GM23338 (cell line): ENCODE results near the gene SMYD1. TPM values are rescaled to one million over a fixed set of nuclear protein-coding genes. Genes with fewer than 3 reads are reported as not detected.

Experiments used
- ATAC-seq: fragments of 200-7000 bp; cut with Tn5 transposase; 3 replicates; pipeline ENCODE4 v1.9.1; 2020
- DNase-seq: peaks from one replicate; pipeline ENCODE4 v3.0.0-alpha.2; 2015; ENCODE audit warnings: low spot score
- H2AFZ ChIP-seq: fragments of 200-600 bp; sonication (generic); 2 replicates; pipeline ENCODE4 v1.8.0; 2016; ENCODE audit warnings: antibody characterized with exemption, mild to moderate bottlenecking, moderate library complexity
- H3F3A ChIP-seq: fragments of 200-600 bp; sonication (generic); replicated peaks from 2 replicates; pipeline ENCODE4 v1.8.0; 2017; ENCODE audit warnings: antibody characterized with exemption, mixed run types, low read depth
- H3K27ac ChIP-seq: fragments of 200-600 bp; sonication (generic); 2 replicates; pipeline ENCODE4 v1.6.1; 2016; ENCODE audit warnings: low read depth
- H3K27me3 ChIP-seq: fragments of 200-600 bp; sonication (generic); 2 replicates; pipeline ENCODE4 v1.8.0; 2016; ENCODE audit warnings: mild to moderate bottlenecking, mixed run types, moderate library complexity; ENCODE audit not compliant: insufficient read depth
- H3K36me3 ChIP-seq: fragments of 200-600 bp; sonication (generic); 2 replicates; pipeline ENCODE4 v1.8.0; 2016; ENCODE audit warnings: mild to moderate bottlenecking; ENCODE audit not compliant: insufficient read depth
- H3K4me1 ChIP-seq: fragments of 200-600 bp; sonication (generic); 2 replicates; pipeline ENCODE4 v1.8.0; 2016; ENCODE audit warnings: mild to moderate bottlenecking, moderate library complexity; ENCODE audit not compliant: insufficient read depth
- H3K4me2 ChIP-seq: fragments of 200-600 bp; sonication (generic); 2 replicates; pipeline ENCODE4 v1.7.1; 2017; ENCODE audit warnings: mixed run types
- H3K4me3 ChIP-seq: fragments of 200-600 bp; sonication (generic); 2 replicates; pipeline ENCODE4 v1.6.1; 2016; ENCODE audit warnings: mixed run types
- H3K79me2 ChIP-seq: fragments of 200-600 bp; sonication (generic); replicated peaks from 2 replicates; pipeline ENCODE4 v1.8.0; 2017; ENCODE audit warnings: mild to moderate bottlenecking; ENCODE audit not compliant: insufficient read depth
- H3K9me2 ChIP-seq: fragments of 200-600 bp; sonication (generic); 2 replicates; pipeline ENCODE4 v1.8.0; 2017; ENCODE audit not compliant: insufficient read depth
- H4K20me1 ChIP-seq: fragments of 200-600 bp; sonication (generic); replicated peaks from 2 replicates; pipeline ENCODE4 v1.8.0; 2017; ENCODE audit warnings: mild to moderate bottlenecking; ENCODE audit not compliant: insufficient read depth
- H3K27ac Mint-ChIP-seq: 2 replicates; pipeline ENCODE4 v1.8.0; 2020; ENCODE audit warnings: inconsistent platforms, mild to moderate bottlenecking, moderate library complexity, mixed read lengths
- H3K27me3 Mint-ChIP-seq: 3 replicates; pipeline ENCODE4 v1.8.0; 2022; ENCODE audit warnings: low read depth, mild to moderate bottlenecking, moderate library complexity, mixed read lengths, inconsistent platforms; ENCODE audit not compliant: insufficient read depth, poor library complexity
- H3K36me3 Mint-ChIP-seq: 3 replicates; pipeline ENCODE4 v1.8.0; 2021; ENCODE audit warnings: low read depth, mild to moderate bottlenecking, inconsistent platforms, moderate library complexity, mixed read lengths
- H3K4me1 Mint-ChIP-seq: 3 replicates; pipeline ENCODE4 v1.8.0; 2020; ENCODE audit warnings: mild to moderate bottlenecking, inconsistent platforms, mixed read lengths
- H3K4me3 Mint-ChIP-seq: 3 replicates; pipeline ENCODE4 v1.8.0; 2021; ENCODE audit warnings: moderate library complexity, mild to moderate bottlenecking, inconsistent platforms, mixed read lengths
- H3K9me3 Mint-ChIP-seq: 3 replicates; pipeline ENCODE4 v1.8.0; 2020; ENCODE audit warnings: moderate library complexity, mild to moderate bottlenecking, inconsistent platforms, mixed read lengths
- CREB1 ChIP-seq: fragments of 250-450 bp; sonication (Bioruptor Pico); IDR thresholded peaks from 2 replicates; pipeline ENCODE4 v1.5.0; 2020; ENCODE audit warnings: low read depth, mild to moderate bottlenecking, moderate library complexity
- ETS1 ChIP-seq: IDR thresholded peaks from 2 replicates; pipeline ENCODE4 v1.6.1; 2016; ENCODE audit warnings: antibody characterized with exemption
- EZH2 ChIP-seq: fragments of 200-600 bp; sonication (generic); IDR thresholded peaks from one replicate; pipeline ENCODE4 v1.8.0; 2017; ENCODE audit warnings: antibody characterized with exemption, mild to moderate bottlenecking, low read depth; ENCODE audit not compliant: unreplicated experiment
- EZH2phosphoT487 ChIP-seq: fragments of 200-600 bp; sonication (generic); IDR thresholded peaks from one replicate; pipeline ENCODE4 v1.8.1; 2018; ENCODE audit warnings: antibody characterized with exemption; ENCODE audit not compliant: unreplicated experiment
- JUNB ChIP-seq: IDR thresholded peaks from one replicate; pipeline ENCODE4 v1.6.1; 2016; ENCODE audit warnings: antibody characterized with exemption; ENCODE audit not compliant: unreplicated experiment
- NANOG ChIP-seq: IDR thresholded peaks from 2 replicates; pipeline ENCODE4 v1.6.1; 2016; ENCODE audit warnings: antibody characterized with exemption, borderline replicate concordance
- POLR2AphosphoS5 ChIP-seq: IDR thresholded peaks from 2 replicates; pipeline ENCODE4 v1.6.1; 2016; ENCODE audit warnings: antibody characterized with exemption, low read depth
- STAT1 ChIP-seq: IDR thresholded peaks from one replicate; pipeline ENCODE4 v1.6.1; 2016; ENCODE audit warnings: antibody characterized with exemption; ENCODE audit not compliant: unreplicated experiment
- ZNF114 ChIP-seq: fragments of 250-450 bp; sonication (Bioruptor Pico); IDR thresholded peaks from 2 replicates; pipeline ENCODE4 v1.5.0; 2020; ENCODE audit warnings: mild to moderate bottlenecking, moderate library complexity
- ZNF331 ChIP-seq: fragments of 250-450 bp; sonication (Bioruptor Pico); IDR thresholded peaks from 2 replicates; pipeline ENCODE4 v1.5.0; 2020; ENCODE audit warnings: low read depth, mild to moderate bottlenecking, moderate library complexity
- polyA plus RNA-seq: library from polyadenylated mRNA; unstranded; fragments of >200 nt; fragmentation: Nextera tagmentation; extraction: Ambion mirVana; gene quantifications from 2 replicates; pipeline ENCODE4 v1.2.1, GENCODE V29; 2016
- total RNA-seq: library from RNA; depleted of rRNA; stranded (reverse); fragments of >200 nt; shearing (Covaris generic); gene quantifications from 2 replicates; pipeline ENCODE4 v1.2.3, GENCODE V29; 2014
- TF ChIP-seq, protein P1 (sequence below): IDR thresholded peaks from one replicate; pipeline ENCODE4 v1.6.1; 2018; ENCODE audit warnings: antibody characterized with exemption; ENCODE audit not compliant: unreplicated experiment
- TF ChIP-seq, protein P2 (sequence below), 2 experiments: fragments of 200-600 bp in 1 of 2; sonication (generic) in 1 of 2; conservative IDR thresholded peaks; 2 replicates each; pipeline versions ENCODE4 v1.5.1 to v1.6.1; 2016 to 2017; ENCODE audit warnings: antibody characterized with exemption in 2 of 2, low read depth in 2 of 2, mild to moderate bottlenecking in 2 of 2, moderate library complexity in 1 of 2
- TF ChIP-seq, protein P3 (sequence below): fragments of 250-450 bp; sonication (Bioruptor Pico); IDR thresholded peaks from 2 replicates; pipeline ENCODE4 v1.5.0; 2020; ENCODE audit warnings: mild to moderate bottlenecking, moderate library complexity

Gene SMYD1
- total and polyA plus RNA-seq, 2 experiments from 2014 or later: 0.07 TPM; not detected in 1

DNA sequence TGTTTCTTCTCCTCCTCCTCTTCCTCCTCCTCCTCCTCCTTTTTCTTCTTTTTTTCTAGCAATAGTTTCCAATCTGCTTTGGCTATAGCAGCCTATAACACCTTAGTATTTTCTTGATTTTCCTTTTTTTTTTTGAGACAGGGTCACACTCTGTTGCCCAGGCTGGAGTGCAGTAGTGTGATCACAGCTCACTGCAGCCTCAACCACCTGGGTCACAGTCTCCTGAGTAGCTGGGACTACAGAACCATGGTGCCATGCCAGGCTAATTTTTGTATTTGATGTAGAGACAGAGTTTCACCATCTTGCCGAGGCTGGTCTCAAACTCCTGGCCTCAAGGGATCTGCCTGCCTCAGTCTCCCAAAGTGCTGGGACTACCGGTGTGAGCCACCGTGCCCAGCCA lies 91.9 kb downstream of the SMYD1 start:
- H3K27ac ChIP-seq: no peak overlapping the region
- H3K9me2 ChIP-seq: no peaks in the 10 kb centered on the region
- no peak overlapping the region for H2AFZ ChIP-seq
- TF ChIP-seq ZNF114 (CRISPR knock-in tag) (no peak), ETS1 (no peak), NANOG (no peak), EZH2 (no peak), POLR2AphosphoS5 (no peak), JUNB (no peak), CREB1 (CRISPR knock-in tag) (no peak), STAT1 (no peak), ZNF331 (CRISPR knock-in tag) (no peak), EZH2phosphoT487 (no peak)
- TF ChIP-seq, protein P1, sequence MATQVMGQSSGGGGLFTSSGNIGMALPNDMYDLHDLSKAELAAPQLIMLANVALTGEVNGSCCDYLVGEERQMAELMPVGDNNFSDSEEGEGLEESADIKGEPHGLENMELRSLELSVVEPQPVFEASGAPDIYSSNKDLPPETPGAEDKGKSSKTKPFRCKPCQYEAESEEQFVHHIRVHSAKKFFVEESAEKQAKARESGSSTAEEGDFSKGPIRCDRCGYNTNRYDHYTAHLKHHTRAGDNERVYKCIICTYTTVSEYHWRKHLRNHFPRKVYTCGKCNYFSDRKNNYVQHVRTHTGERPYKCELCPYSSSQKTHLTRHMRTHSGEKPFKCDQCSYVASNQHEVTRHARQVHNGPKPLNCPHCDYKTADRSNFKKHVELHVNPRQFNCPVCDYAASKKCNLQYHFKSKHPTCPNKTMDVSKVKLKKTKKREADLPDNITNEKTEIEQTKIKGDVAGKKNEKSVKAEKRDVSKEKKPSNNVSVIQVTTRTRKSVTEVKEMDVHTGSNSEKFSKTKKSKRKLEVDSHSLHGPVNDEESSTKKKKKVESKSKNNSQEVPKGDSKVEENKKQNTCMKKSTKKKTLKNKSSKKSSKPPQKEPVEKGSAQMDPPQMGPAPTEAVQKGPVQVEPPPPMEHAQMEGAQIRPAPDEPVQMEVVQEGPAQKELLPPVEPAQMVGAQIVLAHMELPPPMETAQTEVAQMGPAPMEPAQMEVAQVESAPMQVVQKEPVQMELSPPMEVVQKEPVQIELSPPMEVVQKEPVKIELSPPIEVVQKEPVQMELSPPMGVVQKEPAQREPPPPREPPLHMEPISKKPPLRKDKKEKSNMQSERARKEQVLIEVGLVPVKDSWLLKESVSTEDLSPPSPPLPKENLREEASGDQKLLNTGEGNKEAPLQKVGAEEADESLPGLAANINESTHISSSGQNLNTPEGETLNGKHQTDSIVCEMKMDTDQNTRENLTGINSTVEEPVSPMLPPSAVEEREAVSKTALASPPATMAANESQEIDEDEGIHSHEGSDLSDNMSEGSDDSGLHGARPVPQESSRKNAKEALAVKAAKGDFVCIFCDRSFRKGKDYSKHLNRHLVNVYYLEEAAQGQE: no peak
- TF ChIP-seq, protein P2, sequence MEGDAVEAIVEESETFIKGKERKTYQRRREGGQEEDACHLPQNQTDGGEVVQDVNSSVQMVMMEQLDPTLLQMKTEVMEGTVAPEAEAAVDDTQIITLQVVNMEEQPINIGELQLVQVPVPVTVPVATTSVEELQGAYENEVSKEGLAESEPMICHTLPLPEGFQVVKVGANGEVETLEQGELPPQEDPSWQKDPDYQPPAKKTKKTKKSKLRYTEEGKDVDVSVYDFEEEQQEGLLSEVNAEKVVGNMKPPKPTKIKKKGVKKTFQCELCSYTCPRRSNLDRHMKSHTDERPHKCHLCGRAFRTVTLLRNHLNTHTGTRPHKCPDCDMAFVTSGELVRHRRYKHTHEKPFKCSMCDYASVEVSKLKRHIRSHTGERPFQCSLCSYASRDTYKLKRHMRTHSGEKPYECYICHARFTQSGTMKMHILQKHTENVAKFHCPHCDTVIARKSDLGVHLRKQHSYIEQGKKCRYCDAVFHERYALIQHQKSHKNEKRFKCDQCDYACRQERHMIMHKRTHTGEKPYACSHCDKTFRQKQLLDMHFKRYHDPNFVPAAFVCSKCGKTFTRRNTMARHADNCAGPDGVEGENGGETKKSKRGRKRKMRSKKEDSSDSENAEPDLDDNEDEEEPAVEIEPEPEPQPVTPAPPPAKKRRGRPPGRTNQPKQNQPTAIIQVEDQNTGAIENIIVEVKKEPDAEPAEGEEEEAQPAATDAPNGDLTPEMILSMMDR (conservative IDR thresholded peaks at IDR 0.05; ENCODE audit: low read depth in 2 of 2): no peak
- TF ChIP-seq, protein P3, sequence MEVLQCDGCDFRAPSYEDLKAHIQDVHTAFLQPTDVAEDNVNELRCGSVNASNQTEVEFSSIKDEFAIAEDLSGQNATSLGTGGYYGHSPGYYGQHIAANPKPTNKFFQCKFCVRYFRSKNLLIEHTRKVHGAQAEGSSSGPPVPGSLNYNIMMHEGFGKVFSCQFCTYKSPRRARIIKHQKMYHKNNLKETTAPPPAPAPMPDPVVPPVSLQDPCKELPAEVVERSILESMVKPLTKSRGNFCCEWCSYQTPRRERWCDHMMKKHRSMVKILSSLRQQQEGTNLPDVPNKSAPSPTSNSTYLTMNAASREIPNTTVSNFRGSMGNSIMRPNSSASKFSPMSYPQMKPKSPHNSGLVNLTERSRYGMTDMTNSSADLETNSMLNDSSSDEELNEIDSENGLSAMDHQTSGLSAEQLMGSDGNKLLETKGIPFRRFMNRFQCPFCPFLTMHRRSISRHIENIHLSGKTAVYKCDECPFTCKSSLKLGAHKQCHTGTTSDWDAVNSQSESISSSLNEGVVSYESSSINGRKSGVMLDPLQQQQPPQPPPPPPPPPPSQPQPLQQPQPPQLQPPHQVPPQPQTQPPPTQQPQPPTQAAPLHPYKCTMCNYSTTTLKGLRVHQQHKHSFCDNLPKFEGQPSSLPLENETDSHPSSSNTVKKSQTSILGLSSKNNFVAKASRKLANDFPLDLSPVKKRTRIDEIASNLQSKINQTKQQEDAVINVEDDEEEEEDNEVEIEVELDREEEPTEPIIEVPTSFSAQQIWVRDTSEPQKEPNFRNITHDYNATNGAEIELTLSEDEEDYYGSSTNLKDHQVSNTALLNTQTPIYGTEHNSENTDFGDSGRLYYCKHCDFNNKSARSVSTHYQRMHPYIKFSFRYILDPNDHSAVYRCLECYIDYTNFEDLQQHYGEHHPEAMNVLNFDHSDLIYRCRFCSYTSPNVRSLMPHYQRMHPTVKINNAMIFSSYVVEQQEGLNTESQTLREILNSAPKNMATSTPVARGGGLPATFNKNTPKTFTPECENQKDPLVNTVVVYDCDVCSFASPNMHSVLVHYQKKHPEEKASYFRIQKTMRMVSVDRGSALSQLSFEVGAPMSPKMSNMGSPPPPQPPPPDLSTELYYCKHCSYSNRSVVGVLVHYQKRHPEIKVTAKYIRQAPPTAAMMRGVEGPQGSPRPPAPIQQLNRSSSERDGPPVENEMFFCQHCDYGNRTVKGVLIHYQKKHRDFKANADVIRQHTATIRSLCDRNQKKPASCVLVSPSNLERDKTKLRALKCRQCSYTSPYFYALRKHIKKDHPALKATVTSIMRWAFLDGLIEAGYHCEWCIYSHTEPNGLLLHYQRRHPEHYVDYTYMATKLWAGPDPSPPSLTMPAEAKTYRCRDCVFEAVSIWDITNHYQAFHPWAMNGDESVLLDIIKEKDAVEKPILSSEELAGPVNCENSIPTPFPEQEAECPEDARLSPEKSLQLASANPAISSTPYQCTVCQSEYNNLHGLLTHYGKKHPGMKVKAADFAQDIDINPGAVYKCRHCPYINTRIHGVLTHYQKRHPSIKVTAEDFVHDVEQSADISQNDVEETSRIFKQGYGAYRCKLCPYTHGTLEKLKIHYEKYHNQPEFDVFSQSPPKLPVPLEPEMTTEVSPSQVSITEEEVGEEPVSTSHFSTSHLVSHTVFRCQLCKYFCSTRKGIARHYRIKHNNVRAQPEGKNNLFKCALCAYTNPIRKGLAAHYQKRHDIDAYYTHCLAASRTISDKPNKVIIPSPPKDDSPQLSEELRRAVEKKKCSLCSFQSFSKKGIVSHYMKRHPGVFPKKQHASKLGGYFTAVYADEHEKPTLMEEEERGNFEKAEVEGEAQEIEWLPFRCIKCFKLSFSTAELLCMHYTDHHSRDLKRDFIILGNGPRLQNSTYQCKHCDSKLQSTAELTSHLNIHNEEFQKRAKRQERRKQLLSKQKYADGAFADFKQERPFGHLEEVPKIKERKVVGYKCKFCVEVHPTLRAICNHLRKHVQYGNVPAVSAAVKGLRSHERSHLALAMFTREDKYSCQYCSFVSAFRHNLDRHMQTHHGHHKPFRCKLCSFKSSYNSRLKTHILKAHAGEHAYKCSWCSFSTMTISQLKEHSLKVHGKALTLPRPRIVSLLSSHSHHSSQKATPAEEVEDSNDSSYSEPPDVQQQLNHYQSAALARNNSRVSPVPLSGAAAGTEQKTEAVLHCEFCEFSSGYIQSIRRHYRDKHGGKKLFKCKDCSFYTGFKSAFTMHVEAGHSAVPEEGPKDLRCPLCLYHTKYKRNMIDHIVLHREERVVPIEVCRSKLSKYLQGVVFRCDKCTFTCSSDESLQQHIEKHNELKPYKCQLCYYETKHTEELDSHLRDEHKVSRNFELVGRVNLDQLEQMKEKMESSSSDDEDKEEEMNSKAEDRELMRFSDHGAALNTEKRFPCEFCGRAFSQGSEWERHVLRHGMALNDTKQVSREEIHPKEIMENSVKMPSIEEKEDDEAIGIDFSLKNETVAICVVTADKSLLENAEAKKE (CRISPR knock-in tag): no peak
- Mint-ChIP-seq H3K36me3 (no peaks in the 10 kb centered on the region; the same call in 2 of the 3 replicates), H3K27me3 (no peaks in the 10 kb centered on the region), H3K27ac (no peak overlapping the region), H3K9me3 (no peaks in the 10 kb centered on the region; the same call in 2 of the 3 replicates), H3K4me3 (no peak overlapping the region), H3K4me1 (peaks cover 9% of the 10 kb centered on the region)
- no peak overlapping the region for H3K4me2 ChIP-seq
- H3K79me2 ChIP-seq: no peaks in the 10 kb centered on the region
- DNase-seq: no peak
- ATAC-seq: no peak
- no peaks in the 10 kb centered on the region for H3K36me3 ChIP-seq
- H3K4me3 ChIP-seq: no peak overlapping the region
- H4K20me1 ChIP-seq: no peaks in the 10 kb centered on the region
- H3K27me3 ChIP-seq: no peaks in the 10 kb centered on the region
- no peaks in the 10 kb centered on the region for H3F3A ChIP-seq
- peaks cover 9% of the 10 kb centered on the region for H3K4me1 ChIP-seq
